NCI-H2196 (cell line): ENCODE measurements around the gene NRXN2.
A peak's percentile ranks its signal among the peaks of the same experiment; 100 is the strongest.

ENCODE experiments used
- DNase-seq: peaks from one replicate; lab custom pipeline; 2025; ENCODE audit not compliant: unreplicated experiment; lab: John Stamatoyannopoulos, UW

Gene NRXN2

GRCh38 chr11:64722141-64723065 lies 594 bp downstream of the NRXN2 start:
- no peak for DNase-seq

- no peak for DNase-seq
Observed at GRCh38 chr11:64721359-64721699, 1.7 kb downstream of the NRXN2 start.

GRCh38 chr11:64720640-64721358 lies 2.2 kb downstream of the NRXN2 start:
- no peak for DNase-seq

- no peak for DNase-seq
Observed at GRCh38 chr11:64720167-64720566, 2.8 kb downstream of the NRXN2 start.

GRCh38 chr11:64719406-64719805 lies 3.6 kb downstream of the NRXN2 start:
- DNase-seq, result no peak

GRCh38 chr11:64718780-64719124 lies 4.2 kb downstream of the NRXN2 start:
- DNase-seq, result no peak

GRCh38 chr11:64718084-64718779 lies 4.8 kb downstream of the NRXN2 start:
- no peak for DNase-seq

GRCh38 chr11:64717268-64717578 lies 5.8 kb downstream of the NRXN2 start:
- no peak for DNase-seq

GRCh38 chr11:64716473-64717267 lies 6.3 kb downstream of the NRXN2 start:
- DNase-seq, result no peak

GRCh38 chr11:64715756-64716472 lies 7.1 kb downstream of the NRXN2 start:
- DNase-seq, result no peak

- no peak for DNase-seq
Observed at GRCh38 chr11:64715110-64715509, 7.9 kb downstream of the NRXN2 start.

GRCh38 chr11:64714666-64715065 lies 8.3 kb downstream of the NRXN2 start:
- no peak for DNase-seq

- DNase-seq, result no peak
Observed at GRCh38 chr11:64713781-64714363, 9.1 kb downstream of the NRXN2 start.

GRCh38 chr11:64713016-64713707 lies 9.8 kb downstream of the NRXN2 start:
- peak; percentile 55 for DNase-seq

GRCh38 chr11:64712430-64713015 lies 10.5 kb downstream of the NRXN2 start:
- no peak for DNase-seq

GRCh38 chr11:64711956-64712362 lies 11.0 kb downstream of the NRXN2 start:
- DNase-seq, result no peak

GRCh38 chr11:64711138-64711955 lies 11.7 kb downstream of the NRXN2 start:
- DNase-seq, result no peak

GRCh38 chr11:64710418-64711137 lies 12.4 kb downstream of the NRXN2 start:
- DNase-seq, result no peak
